Measurements from ENCODE around the gene RAN.

DNA sequence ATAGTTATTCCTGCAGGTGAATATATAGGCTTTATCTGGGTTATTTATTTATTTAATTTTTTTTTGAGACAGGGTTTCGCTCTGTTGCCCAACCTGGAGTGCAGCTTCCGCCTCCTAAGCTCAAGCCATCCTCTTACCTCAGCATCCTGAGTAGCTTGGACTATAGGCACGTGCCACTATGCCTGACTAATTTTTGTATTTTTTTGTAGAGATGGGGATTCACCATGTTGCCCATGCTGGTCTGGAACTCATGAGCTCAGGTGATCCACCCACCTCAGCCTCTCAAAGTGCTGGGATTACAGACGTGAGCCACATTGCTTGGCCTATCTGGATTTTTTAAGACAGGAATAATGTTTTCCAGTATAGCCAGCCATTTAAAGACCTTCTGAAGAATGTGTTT is 2.0 kb downstream of the RAN start:
- TF ChIP-seq, protein P1, sequence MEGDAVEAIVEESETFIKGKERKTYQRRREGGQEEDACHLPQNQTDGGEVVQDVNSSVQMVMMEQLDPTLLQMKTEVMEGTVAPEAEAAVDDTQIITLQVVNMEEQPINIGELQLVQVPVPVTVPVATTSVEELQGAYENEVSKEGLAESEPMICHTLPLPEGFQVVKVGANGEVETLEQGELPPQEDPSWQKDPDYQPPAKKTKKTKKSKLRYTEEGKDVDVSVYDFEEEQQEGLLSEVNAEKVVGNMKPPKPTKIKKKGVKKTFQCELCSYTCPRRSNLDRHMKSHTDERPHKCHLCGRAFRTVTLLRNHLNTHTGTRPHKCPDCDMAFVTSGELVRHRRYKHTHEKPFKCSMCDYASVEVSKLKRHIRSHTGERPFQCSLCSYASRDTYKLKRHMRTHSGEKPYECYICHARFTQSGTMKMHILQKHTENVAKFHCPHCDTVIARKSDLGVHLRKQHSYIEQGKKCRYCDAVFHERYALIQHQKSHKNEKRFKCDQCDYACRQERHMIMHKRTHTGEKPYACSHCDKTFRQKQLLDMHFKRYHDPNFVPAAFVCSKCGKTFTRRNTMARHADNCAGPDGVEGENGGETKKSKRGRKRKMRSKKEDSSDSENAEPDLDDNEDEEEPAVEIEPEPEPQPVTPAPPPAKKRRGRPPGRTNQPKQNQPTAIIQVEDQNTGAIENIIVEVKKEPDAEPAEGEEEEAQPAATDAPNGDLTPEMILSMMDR (IDR thresholded peaks at IDR 0.05; ENCODE audit: poor library complexity, severe bottlenecking) = no peak
- TF ChIP-seq EZH2 (IDR thresholded peaks at IDR 0.05; ENCODE audit: borderline replicate concordance, insufficient read depth, low read length, poor library complexity, severe bottlenecking) (no peak), EP300 (conservative IDR thresholded peaks at IDR 0.05; ENCODE audit: poor library complexity, severe bottlenecking) (no peak), POLR2AphosphoS5 (IDR thresholded peaks at IDR 0.05) (no peak), MXI1 (conservative IDR thresholded peaks at IDR 0.05; ENCODE audit: poor library complexity, severe bottlenecking) (no peak)
- TF ChIP-seq, protein P2, sequence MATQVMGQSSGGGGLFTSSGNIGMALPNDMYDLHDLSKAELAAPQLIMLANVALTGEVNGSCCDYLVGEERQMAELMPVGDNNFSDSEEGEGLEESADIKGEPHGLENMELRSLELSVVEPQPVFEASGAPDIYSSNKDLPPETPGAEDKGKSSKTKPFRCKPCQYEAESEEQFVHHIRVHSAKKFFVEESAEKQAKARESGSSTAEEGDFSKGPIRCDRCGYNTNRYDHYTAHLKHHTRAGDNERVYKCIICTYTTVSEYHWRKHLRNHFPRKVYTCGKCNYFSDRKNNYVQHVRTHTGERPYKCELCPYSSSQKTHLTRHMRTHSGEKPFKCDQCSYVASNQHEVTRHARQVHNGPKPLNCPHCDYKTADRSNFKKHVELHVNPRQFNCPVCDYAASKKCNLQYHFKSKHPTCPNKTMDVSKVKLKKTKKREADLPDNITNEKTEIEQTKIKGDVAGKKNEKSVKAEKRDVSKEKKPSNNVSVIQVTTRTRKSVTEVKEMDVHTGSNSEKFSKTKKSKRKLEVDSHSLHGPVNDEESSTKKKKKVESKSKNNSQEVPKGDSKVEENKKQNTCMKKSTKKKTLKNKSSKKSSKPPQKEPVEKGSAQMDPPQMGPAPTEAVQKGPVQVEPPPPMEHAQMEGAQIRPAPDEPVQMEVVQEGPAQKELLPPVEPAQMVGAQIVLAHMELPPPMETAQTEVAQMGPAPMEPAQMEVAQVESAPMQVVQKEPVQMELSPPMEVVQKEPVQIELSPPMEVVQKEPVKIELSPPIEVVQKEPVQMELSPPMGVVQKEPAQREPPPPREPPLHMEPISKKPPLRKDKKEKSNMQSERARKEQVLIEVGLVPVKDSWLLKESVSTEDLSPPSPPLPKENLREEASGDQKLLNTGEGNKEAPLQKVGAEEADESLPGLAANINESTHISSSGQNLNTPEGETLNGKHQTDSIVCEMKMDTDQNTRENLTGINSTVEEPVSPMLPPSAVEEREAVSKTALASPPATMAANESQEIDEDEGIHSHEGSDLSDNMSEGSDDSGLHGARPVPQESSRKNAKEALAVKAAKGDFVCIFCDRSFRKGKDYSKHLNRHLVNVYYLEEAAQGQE (IDR thresholded peaks at IDR 0.05; ENCODE audit: borderline replicate concordance) = no peak
